Peyer's patch (tissue), 4 donors: Measurements from ENCODE around the gene DPP7. TPM values are rescaled to one million over a fixed set of nuclear protein-coding genes. Genes with fewer than 3 reads are reported as not detected.
"Not testable (repeated sequence)": the region's sequence is repeated elsewhere in the genome, so short reads cannot be mapped to it uniquely, and the experiment has no call there.

ENCODE experiments used
- DNase-seq, 3 donors: peaks; one replicate each; pipeline ENCODE4 v3.0.0-alpha.2; 2017 to 2019
- H3K27ac ChIP-seq, 4 donors: fragments of 200-600 bp; sonication (generic); one replicate each; pipeline ENCODE4 v1.5.1; 2016 to 2019
- H3K27me3 ChIP-seq, 2 donors: fragments of 200-600 bp; sonication (generic); one replicate each; pipeline ENCODE4 v1.5.1; 2019
- H3K36me3 ChIP-seq, 3 donors: fragments of 200-600 bp; sonication (generic); one replicate each; pipeline ENCODE4 v1.5.1; 2016 to 2019
- H3K4me1 ChIP-seq, 4 donors: fragments of 200-600 bp; sonication (generic); one replicate each; pipeline ENCODE4 v1.5.1; 2016 to 2019
- H3K4me3 ChIP-seq, 4 donors: fragments of 200-600 bp; sonication (generic); 1 replicate in 3 of 4; 2 replicates in 1 of 4; pipeline ENCODE4 v1.5.1; 2016 to 2019; ENCODE audit warnings: mild to moderate bottlenecking in 1 of 4
- H3K9me3 ChIP-seq, 4 donors: fragments of 200-600 bp; sonication (generic); one replicate each; pipeline ENCODE4 v1.5.1; 2016 to 2019; ENCODE audit warnings: mild to moderate bottlenecking in 1 of 4
- POLR2A ChIP-seq, 2 donors: fragments of 450-650 bp; IDR thresholded peaks; one replicate each; pipeline ENCODE4 v1.5.1; 2017; ENCODE audit warnings: antibody characterized with exemption in 2 of 2, mild to moderate bottlenecking in 2 of 2, moderate library complexity in 2 of 2
- total RNA-seq, 4 donors: library from RNA; depleted of rRNA; stranded (reverse); fragments of >200 nt; gene quantifications; one replicate each; pipeline ENCODE4 v1.1.0, GENCODE V29; 2016
- TF ChIP-seq, protein P1 (sequence below), 6 experiments: fragments of 450-650 bp in 4 of 6; fragments of 200-600 bp in 2 of 6; sonication (generic) in 1 of 6; IDR thresholded peaks; one replicate each; pipeline ENCODE4 v1.5.1; 2017 to 2019; ENCODE audit warnings: antibody characterized with exemption in 6 of 6, mild to moderate bottlenecking in 3 of 6, moderate library complexity in 1 of 6

DPP7 gene
- total RNA-seq, 4 donors from 2014 or later = 44.7 to 177 (median 76.7) TPM

DNA sequence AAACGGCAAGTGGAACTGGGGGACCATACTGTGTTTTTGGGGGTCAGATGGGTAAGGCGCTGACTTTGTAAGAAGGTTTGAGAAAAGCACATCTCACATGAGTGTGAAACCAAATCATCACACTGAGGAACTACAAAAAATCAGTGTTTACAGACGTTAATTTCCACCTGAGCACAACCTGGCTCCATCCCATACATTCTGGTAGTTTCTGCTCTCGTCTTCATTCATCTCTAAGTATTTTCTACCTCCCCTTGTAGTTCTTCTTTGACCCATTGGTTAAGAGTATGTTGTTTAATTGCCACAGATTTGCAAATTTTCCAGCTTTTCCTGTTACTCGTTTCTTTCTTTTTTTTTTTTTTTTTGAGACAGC lies 8.9 kb upstream of the DPP7 start:
- Histone ChIP-seq H3K36me3 (no peaks in the 10 kb centered on the region), H3K4me1 (peaks cover 0 to 27% (median 20%) of the 10 kb centered on the region in 4 donors), H3K27ac (peak overlapping the region in 1 of 4 donors; percentile 72), H3K9me3 (no peaks in the 10 kb centered on the region), H3K27me3 (no peaks in the 10 kb centered on the region), H3K4me3 (no peak overlapping the region)
- DNase-seq = no peak
- TF ChIP-seq, protein P1, sequence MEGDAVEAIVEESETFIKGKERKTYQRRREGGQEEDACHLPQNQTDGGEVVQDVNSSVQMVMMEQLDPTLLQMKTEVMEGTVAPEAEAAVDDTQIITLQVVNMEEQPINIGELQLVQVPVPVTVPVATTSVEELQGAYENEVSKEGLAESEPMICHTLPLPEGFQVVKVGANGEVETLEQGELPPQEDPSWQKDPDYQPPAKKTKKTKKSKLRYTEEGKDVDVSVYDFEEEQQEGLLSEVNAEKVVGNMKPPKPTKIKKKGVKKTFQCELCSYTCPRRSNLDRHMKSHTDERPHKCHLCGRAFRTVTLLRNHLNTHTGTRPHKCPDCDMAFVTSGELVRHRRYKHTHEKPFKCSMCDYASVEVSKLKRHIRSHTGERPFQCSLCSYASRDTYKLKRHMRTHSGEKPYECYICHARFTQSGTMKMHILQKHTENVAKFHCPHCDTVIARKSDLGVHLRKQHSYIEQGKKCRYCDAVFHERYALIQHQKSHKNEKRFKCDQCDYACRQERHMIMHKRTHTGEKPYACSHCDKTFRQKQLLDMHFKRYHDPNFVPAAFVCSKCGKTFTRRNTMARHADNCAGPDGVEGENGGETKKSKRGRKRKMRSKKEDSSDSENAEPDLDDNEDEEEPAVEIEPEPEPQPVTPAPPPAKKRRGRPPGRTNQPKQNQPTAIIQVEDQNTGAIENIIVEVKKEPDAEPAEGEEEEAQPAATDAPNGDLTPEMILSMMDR (IDR thresholded peaks at IDR 0.05) = no peak
- no peak for TF ChIP-seq POLR2A (IDR thresholded peaks at IDR 0.05)

DNA sequence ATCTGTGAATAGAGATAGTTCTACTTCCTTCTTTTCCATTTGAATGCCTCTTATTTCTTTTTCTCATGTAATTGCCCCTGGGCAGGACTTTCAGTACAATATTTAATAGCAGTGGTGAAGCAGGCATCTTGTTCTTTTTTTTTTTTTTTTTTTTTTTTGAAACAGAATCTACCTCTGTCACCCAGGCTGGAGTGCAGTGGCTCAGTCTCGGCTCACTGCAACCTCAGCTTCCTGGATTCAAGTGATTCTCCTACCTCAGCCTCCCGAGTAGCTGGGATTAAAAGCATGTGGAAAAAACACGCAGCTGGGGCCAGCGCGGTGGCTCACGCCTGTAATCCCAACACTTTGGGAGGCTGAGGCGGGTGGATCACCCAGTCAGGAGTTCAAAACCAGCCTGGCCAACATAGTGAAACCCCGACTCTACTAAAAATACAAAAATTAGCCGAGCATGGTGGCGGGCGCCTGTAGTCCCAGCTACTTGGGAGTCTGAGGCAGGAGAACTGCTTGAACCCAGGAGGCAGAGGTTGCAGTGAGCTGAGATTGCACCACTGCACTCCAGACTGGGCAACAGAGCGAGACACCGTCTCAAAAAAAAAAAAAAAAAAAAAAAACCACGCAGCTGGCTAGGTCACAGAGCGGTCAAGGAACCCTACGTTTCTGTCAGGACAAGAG lies 8.4 kb upstream of the DPP7 start:
- Histone ChIP-seq H3K27ac (peak overlapping the region in 1 of 4 donors; percentile 72), H3K4me1 (peaks cover 0 to 22% (median 16%) of the 10 kb centered on the region in 4 donors)
- not testable (repeated sequence) for H3K4me3 ChIP-seq, H3K36me3 ChIP-seq, H3K27me3 ChIP-seq, H3K9me3 ChIP-seq
- DNase-seq = peak in 1 of 3 donors; percentile 33

DNA sequence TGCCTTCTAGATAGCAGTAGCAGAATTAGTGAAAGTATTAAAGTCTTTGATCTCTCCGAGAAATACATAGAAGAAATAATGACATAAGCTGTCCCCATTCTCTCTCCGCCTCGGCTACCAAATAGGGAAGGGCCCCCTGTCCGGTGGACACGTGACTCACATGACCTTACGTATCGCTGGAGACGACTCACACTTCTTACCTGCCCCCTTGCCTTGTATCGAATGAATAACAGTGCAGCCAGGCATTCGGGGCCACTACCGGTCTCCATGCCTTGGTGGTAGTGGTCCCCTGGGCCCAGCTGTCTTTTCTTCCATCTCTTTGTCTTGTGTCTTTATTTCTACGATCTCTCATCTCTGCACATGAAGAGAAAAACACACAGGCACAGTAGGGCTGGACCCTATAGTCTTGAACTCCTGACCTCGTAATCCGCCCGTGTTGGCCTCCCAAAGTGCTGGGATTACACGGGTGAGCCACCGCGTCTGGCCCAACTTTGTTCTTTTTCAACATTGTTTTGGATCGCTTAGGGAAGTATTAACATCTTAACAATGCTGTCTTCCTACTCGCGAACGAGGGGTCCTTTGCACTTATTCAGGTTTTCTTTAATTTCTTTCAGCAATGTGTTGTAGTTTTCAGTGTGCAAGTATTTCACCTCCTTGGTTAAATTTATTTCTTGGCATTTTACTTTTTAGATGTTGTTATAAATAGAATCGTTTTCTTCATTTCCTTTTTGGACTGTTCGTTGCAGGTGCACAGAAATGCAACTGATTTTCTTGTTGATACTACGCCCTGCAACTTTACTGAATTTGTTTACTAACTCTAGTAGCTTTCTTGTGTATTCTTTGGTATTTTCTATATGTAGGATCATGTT lies 7.6 kb upstream of the DPP7 start:
- not testable (repeated sequence) for H3K9me3 ChIP-seq, H3K4me3 ChIP-seq, H3K36me3 ChIP-seq, H3K27me3 ChIP-seq
- Histone ChIP-seq H3K27ac (peak overlapping the region in 1 of 4 donors; percentile 72), H3K4me1 (peaks cover 0 to 15% (median 9%) of the 10 kb centered on the region in 4 donors)
- peak in 1 of 3 donors; percentile 50 for DNase-seq

DNA sequence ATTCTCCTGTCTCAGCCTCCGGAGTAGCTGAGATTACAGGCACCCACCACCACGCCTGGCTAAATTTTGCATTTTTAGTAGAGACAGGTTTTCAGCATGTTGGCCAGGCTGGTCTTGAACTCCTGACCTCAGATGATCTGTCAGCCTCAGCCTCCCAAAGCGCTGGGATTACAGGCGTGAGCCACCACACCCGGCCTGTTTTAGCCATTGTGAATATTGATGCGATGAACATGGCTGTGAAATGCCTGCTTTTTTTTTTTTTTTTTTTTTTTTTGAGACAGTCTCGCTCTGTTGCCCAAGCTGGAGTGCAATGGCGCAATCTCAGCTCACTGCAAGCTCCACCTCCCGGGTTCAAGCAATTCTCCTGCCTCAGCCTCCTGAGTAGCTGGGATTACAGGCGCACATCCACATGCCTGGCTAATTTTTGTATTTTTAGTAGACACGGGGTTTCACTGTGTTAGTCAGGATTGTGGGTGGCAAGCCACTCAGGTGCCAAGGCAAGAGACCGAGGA lies 3.6 kb upstream of the DPP7 start:
- H3K36me3 ChIP-seq, DNase-seq, H3K27me3 ChIP-seq, H3K27ac ChIP-seq, H3K9me3 ChIP-seq, H3K4me3 ChIP-seq: not testable (repeated sequence)
- H3K4me1 ChIP-seq = peaks cover 0 to 17% (median 10%) of the 10 kb centered on the region in 4 donors

DNA sequence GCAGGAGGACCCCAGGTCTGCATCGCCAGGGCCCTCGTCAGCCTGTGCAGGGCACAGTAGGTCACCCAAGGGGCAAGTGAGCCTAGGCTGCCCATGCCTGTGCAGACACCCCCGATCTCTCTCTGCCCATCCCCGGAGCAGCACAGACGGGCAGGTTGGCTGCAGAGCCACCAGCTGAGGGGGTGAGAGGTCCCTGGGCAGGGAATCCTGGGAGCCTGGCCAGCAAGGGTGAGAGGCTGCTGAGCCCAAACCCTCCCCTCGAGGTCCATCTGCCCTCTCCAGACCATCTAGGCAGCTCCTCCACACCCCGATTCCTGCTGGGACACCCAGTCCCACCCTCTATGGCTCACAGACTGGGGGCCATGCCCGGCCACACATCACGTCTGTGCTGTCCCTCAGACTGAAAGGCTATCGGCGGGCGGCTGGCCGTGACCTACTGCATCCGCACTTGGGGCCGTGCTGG lies 2.8 kb upstream of the DPP7 start:
- peaks cover 0 to 17% (median 11%) of the 10 kb centered on the region in 4 donors for H3K4me1 ChIP-seq
- no peak for TF ChIP-seq POLR2A (IDR thresholded peaks at IDR 0.05)
- TF ChIP-seq, protein P1 (IDR thresholded peaks at IDR 0.05) = no peak
- no peak for DNase-seq
- H3K9me3 ChIP-seq = no peaks in the 10 kb centered on the region
- H3K36me3 ChIP-seq = peaks cover 0 to 7% (median 0%) of the 10 kb centered on the region in 3 donors
- peaks cover 0 to 6% of the 10 kb centered on the region in 2 donors for H3K27me3 ChIP-seq
- H3K27ac ChIP-seq = no peak overlapping the region
- H3K4me3 ChIP-seq = no peak overlapping the region

DNA sequence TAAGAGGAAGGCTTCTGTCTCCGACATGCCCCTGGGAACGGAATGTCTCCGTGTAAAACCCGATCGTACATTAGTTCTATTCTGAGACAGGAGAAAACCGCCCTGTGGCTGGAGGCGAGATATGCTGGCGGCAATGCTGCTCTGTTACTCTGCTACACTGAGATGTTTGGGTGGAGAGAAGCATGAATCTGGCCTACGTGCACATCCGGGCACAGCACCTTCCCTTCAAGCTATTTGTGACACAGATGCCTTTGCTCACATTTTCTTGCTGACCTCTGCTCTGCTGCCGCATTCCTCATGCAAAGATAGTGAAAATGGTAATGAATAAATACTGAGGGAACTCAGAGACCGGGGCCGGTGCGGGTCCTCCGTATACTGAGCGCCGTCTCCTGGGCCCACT lies 2.2 kb upstream of the DPP7 start:
- no peak overlapping the region for H3K27ac ChIP-seq
- no peak for DNase-seq
- TF ChIP-seq, protein P1 (IDR thresholded peaks at IDR 0.05) = no peak
- TF ChIP-seq POLR2A (IDR thresholded peaks at IDR 0.05) = no peak
- peaks cover 0 to 6% of the 10 kb centered on the region in 2 donors for H3K27me3 ChIP-seq
- peaks cover 0 to 17% (median 11%) of the 10 kb centered on the region in 4 donors for H3K4me1 ChIP-seq
- no peak overlapping the region for H3K4me3 ChIP-seq
- peaks cover 0 to 13% (median 0%) of the 10 kb centered on the region in 3 donors for H3K36me3 ChIP-seq
- H3K9me3 ChIP-seq = no peaks in the 10 kb centered on the region

DNA sequence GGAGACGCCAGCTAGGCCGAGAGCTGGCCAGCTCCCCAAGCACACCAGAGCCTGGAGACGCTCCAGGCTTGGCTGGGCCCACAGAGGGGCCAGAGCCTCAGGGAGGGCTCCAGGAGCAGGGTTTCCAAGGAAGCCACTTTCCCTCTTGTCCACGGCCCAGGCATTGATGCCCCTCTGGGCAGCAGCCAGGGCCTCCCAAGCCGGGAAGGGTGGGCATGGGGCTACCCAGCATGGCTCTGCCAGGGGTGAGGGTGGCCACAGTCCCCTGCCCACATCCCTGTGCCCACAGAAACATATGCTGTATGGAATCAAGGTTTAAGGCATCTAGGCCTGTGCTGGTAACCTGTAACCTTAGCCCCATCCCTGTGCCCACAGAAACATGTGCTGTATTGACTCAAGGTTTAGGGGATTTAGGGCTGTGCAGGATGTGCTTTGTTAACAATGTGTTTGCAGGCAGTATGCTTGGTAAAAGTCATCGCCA lies 1.5 kb upstream of the DPP7 start:
- DNase-seq = no peak
- peaks cover 0 to 6% of the 10 kb centered on the region in 2 donors for H3K27me3 ChIP-seq
- no peak overlapping the region for H3K4me3 ChIP-seq
- H3K36me3 ChIP-seq = peaks cover 0 to 16% (median 0%) of the 10 kb centered on the region in 3 donors
- no peaks in the 10 kb centered on the region for H3K9me3 ChIP-seq
- TF ChIP-seq, protein P1 (IDR thresholded peaks at IDR 0.05) = no peak
- no peak for TF ChIP-seq POLR2A (IDR thresholded peaks at IDR 0.05)
- no peak overlapping the region for H3K27ac ChIP-seq
- H3K4me1 ChIP-seq = peaks cover 0 to 17% (median 10%) of the 10 kb centered on the region in 4 donors
